Sigmoid colon (tissue), 7 donors: ENCODE results near the gene CACNA1G. TPM values are rescaled to one million over a fixed set of nuclear protein-coding genes. Genes with fewer than 3 reads are reported as not detected.

ENCODE experiments used
- DNase-seq: peaks from one replicate; pipeline ENCODE4 v3.0.0-alpha.2; 2019
- H3K27ac ChIP-seq, 4 donors: fragments of 200-600 bp; sonication (generic); one replicate each; pipeline ENCODE4 v1.5.1; 2016 to 2019; ENCODE audit warnings: mild to moderate bottlenecking in 1 of 4
- H3K27me3 ChIP-seq, 3 donors: fragments of 200-600 bp; sonication (generic); one replicate each; pipeline ENCODE4 v1.5.1; 2019; ENCODE audit warnings: mild to moderate bottlenecking in 1 of 3
- H3K36me3 ChIP-seq, 4 donors: fragments of 200-600 bp; sonication (generic); one replicate each; pipeline ENCODE4 v1.5.1; 2016 to 2019
- H3K4me1 ChIP-seq, 4 donors: fragments of 200-600 bp; sonication (generic); one replicate each; pipeline ENCODE4 v1.5.1; 2017 to 2019
- H3K4me3 ChIP-seq, 4 donors: fragments of 200-600 bp; sonication (generic); one replicate each; pipeline ENCODE4 v1.5.1; 2017 to 2019; ENCODE audit warnings: mild to moderate bottlenecking in 2 of 4, moderate library complexity in 1 of 4
- H3K9me3 ChIP-seq, 4 donors: fragments of 200-600 bp in 3 of 4; sonication (generic) in 3 of 4; one replicate each; pipeline versions ENCODE4 v1.5.1 to v1.6.1; 2013 to 2019
- CTCF ChIP-seq, 4 experiments: fragments of 450-650 bp in 3 of 4; fragments of 200-600 bp in 1 of 4; IDR thresholded peaks; one replicate each; pipeline ENCODE4 v1.5.1; 2016 to 2019; ENCODE audit warnings: antibody characterized with exemption in 4 of 4, mild to moderate bottlenecking in 3 of 4, moderate library complexity in 2 of 4
- EP300 ChIP-seq, 4 donors: sonication (generic); formaldehyde crosslinking; IDR thresholded peaks; one replicate each; pipeline ENCODE4 v1.6.1; 2017; ENCODE audit warnings: antibody characterized with exemption in 4 of 4
- POLR2A ChIP-seq, 2 donors: fragments of 450-650 bp; IDR thresholded peaks; one replicate each; pipeline ENCODE4 v1.6.1; 2016; ENCODE audit warnings: antibody characterized with exemption in 2 of 2, mild to moderate bottlenecking in 2 of 2, moderate library complexity in 2 of 2
- POLR2AphosphoS5 ChIP-seq, 4 donors: sonication (generic); formaldehyde crosslinking; IDR thresholded peaks; one replicate each; pipeline ENCODE4 v1.6.1; 2017; ENCODE audit warnings: antibody characterized with exemption in 4 of 4
- WGBS, 2 donors: extraction: QIAGEN DNeasy Blood & Tissue Kit; methylation state at CpG; one replicate each; pipeline ENCODE4 v1.1.7; 2013; 5-methylcytosine and 5-hydroxymethylcytosine counted together
- intact Hi-C: fragments of 100-400 bp; cut with DNase I; formaldehyde crosslinking; loops from one replicate; pipeline ENCODE4 v1.15.1; 2023
- polyA plus RNA-seq, 3 donors: library from polyadenylated mRNA; stranded (reverse); fragments of 200-250 nt; gene quantifications; one replicate each; pipeline ENCODE4 v1.2.3, GENCODE V29; 2013
- total RNA-seq, 4 donors: library from RNA; depleted of rRNA; stranded (reverse); fragments of >200 nt; gene quantifications; one replicate each; pipeline ENCODE4 v1.1.0, GENCODE V29; 2016
- donor health status: healthy with polysubstance abuse.
- donor health status: Bipolar disorder and iron deficiency.
- donor health status: healthy.

CACNA1G gene
- total and polyA plus RNA-seq, 7 donors = under 0.01 to 1.4 (median 0.34) TPM; not detected in 1

GRCh38 chr17:50642722-50643656, 82.5 kb downstream of the CACNA1G start:
- intact Hi-C loops = no loop called here
- H3K36me3 ChIP-seq = no peaks in the 10 kb centered on the region
- peaks cover 0 to 32% (median 20%) of the 10 kb centered on the region in 4 donors for H3K4me1 ChIP-seq
- no peak overlapping the region for H3K27ac ChIP-seq
- no peaks in the 10 kb centered on the region for H3K27me3 ChIP-seq
- no peaks in the 10 kb centered on the region for H3K9me3 ChIP-seq
- TF ChIP-seq POLR2A (IDR thresholded peaks at IDR 0.05) (no peak), EP300 (IDR thresholded peaks at IDR 0.05) (no peak), CTCF (IDR thresholded peaks at IDR 0.05) (no peak), POLR2AphosphoS5 (IDR thresholded peaks at IDR 0.05) (no peak)
- 45 to 78% methylated on average over 10 of the region's 10 CpGs for WGBS, 2 donors
- DNase-seq = no peak
- H3K4me3 ChIP-seq = no peak overlapping the region

GRCh38 chr17:50645748-50646682, 85.5 kb downstream of the CACNA1G start:
- no peak overlapping the region for H3K27ac ChIP-seq
- intact Hi-C loops = no loop called here
- 94 to 96% methylated on average over 3 of the region's 3 CpGs for WGBS, 2 donors
- TF ChIP-seq POLR2AphosphoS5 (IDR thresholded peaks at IDR 0.05) (no peak), EP300 (IDR thresholded peaks at IDR 0.05) (no peak), CTCF (IDR thresholded peaks at IDR 0.05) (no peak), POLR2A (IDR thresholded peaks at IDR 0.05) (no peak)
- H3K4me3 ChIP-seq = no peak overlapping the region
- no peak for DNase-seq
- H3K36me3 ChIP-seq = no peaks in the 10 kb centered on the region
- H3K9me3 ChIP-seq = no peaks in the 10 kb centered on the region
- peaks cover 0 to 6% (median 0%) of the 10 kb centered on the region in 4 donors for H3K4me1 ChIP-seq
- no peaks in the 10 kb centered on the region for H3K27me3 ChIP-seq

GRCh38 chr17:50647187-50647586, 86.7 kb downstream of the CACNA1G start:
- Histone ChIP-seq H3K4me1 (no peaks in the 10 kb centered on the region), H3K4me3 (no peak overlapping the region), H3K36me3 (no peaks in the 10 kb centered on the region), H3K27me3 (no peaks in the 10 kb centered on the region), H3K9me3 (no peaks in the 10 kb centered on the region), H3K27ac (no peak overlapping the region)
- no peak for TF ChIP-seq POLR2AphosphoS5 (IDR thresholded peaks at IDR 0.05)
- no peak for TF ChIP-seq CTCF (IDR thresholded peaks at IDR 0.05)
- TF ChIP-seq EP300 (IDR thresholded peaks at IDR 0.05) = no peak
- TF ChIP-seq POLR2A (IDR thresholded peaks at IDR 0.05) = no peak
- WGBS, 2 donors = 76 to 91% methylated on average over 2 of the region's 2 CpGs
- DNase-seq = no peak
- intact Hi-C loops = no loop called here

GRCh38 chr17:50649042-50649908, 88.8 kb downstream of the CACNA1G start:
- Histone ChIP-seq H3K27me3 (no peaks in the 10 kb centered on the region), H3K27ac (no peak overlapping the region), H3K9me3 (no peaks in the 10 kb centered on the region), H3K4me3 (no peak overlapping the region), H3K4me1 (no peaks in the 10 kb centered on the region), H3K36me3 (no peaks in the 10 kb centered on the region)
- TF ChIP-seq CTCF (IDR thresholded peaks at IDR 0.05) (no peak), POLR2AphosphoS5 (IDR thresholded peaks at IDR 0.05) (no peak), EP300 (IDR thresholded peaks at IDR 0.05) (no peak), POLR2A (IDR thresholded peaks at IDR 0.05) (no peak)
- DNase-seq = no peak
- 80 to 84% methylated on average over 7 of the region's 7 CpGs for WGBS, 2 donors
- intact Hi-C loops = no loop called here
